ENCODE measurements around the gene ARFGEF2. TPM values are rescaled to one million over a fixed set of nuclear protein-coding genes. Genes with fewer than 3 reads are reported as not detected.

ARFGEF2 gene
- total RNA-seq, 4 donors from 2014 or later: 27.6 to 33.5 (median 30.1) TPM

DNA sequence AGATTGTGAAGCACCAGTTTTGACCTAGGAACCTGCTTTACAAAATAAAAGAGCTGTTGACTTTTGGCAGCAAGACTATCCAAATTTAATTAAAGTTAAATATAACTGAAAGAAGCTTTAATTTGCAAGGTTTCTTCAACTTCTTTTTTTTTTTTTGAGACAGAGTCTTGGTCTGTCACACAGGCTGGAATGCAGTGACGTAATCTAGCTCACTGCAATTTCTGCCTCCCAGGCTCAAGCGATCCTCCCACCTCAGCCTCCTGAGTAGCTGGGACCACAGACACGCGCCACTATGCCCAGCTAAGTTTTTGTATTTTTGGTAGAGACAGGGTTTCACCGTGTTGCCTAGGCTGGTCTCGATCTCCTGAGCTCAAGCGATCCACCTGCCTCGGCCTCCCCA lies 110.9 kb downstream of the ARFGEF2 start:
- no peak overlapping the region for H3K4me3 ChIP-seq
- H3K27me3 ChIP-seq: no peaks in the 10 kb centered on the region
- TF ChIP-seq EP300 (IDR thresholded peaks at IDR 0.05) (no peak), POLR2A (IDR thresholded peaks at IDR 0.05) (no peak)
- TF ChIP-seq, protein P1, sequence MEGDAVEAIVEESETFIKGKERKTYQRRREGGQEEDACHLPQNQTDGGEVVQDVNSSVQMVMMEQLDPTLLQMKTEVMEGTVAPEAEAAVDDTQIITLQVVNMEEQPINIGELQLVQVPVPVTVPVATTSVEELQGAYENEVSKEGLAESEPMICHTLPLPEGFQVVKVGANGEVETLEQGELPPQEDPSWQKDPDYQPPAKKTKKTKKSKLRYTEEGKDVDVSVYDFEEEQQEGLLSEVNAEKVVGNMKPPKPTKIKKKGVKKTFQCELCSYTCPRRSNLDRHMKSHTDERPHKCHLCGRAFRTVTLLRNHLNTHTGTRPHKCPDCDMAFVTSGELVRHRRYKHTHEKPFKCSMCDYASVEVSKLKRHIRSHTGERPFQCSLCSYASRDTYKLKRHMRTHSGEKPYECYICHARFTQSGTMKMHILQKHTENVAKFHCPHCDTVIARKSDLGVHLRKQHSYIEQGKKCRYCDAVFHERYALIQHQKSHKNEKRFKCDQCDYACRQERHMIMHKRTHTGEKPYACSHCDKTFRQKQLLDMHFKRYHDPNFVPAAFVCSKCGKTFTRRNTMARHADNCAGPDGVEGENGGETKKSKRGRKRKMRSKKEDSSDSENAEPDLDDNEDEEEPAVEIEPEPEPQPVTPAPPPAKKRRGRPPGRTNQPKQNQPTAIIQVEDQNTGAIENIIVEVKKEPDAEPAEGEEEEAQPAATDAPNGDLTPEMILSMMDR (IDR thresholded peaks at IDR 0.05): no peak
- peaks cover 0 to 73% (median 12%) of the 10 kb centered on the region in 3 donors for H3K36me3 ChIP-seq
- H3K9me3 ChIP-seq: no peaks in the 10 kb centered on the region
- H3K4me1 ChIP-seq: no peaks in the 10 kb centered on the region
- H3K27ac ChIP-seq: no peak overlapping the region
- no peak for DNase-seq (ENCODE audit: low spot score in 2 of 2)
- 97 to 98% methylated on average over 8 of the region's 8 CpGs for whole genome bisulfite sequencing, 2 donors

DNA sequence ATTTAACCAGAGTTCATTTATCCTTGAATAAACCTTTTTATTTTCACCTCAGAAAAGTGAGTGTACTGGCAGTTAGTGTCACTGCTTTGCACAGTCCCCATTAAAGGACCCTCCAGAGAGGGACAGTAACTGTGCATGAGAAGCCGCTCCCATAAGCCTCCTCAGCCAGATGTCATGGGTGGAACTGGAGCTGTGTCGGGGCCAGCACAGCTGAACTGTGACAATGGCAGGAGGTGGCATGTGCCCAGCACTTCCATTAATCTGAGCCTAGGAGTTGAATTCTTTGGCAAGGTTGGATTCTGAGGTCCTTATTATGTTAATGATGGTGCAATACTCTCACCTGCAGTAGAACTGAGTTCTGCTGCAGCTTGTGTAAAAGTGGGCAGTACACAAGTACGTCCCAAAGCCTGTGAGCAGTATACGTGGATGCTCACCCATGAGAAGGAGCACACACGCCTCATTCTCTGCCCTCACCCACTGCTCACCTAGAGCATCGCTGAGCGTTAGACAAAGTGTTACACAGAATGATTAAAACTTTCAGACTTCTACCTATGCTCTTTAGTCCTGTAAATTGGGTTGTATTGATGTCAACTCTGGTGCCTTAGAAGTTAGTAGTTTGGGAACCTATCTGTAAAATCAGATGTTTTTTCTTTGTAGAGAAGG lies 112.7 kb downstream of the ARFGEF2 start:
- Histone ChIP-seq H3K27me3 (no peaks in the 10 kb centered on the region), H3K36me3 (peaks cover 0 to 56% (median 3%) of the 10 kb centered on the region in 3 donors), H3K27ac (no peak overlapping the region), H3K4me1 (no peaks in the 10 kb centered on the region), H3K4me3 (no peak overlapping the region), H3K9me3 (no peaks in the 10 kb centered on the region)
- no peak for DNase-seq (ENCODE audit: low spot score in 2 of 2)
- no peak for TF ChIP-seq POLR2A (IDR thresholded peaks at IDR 0.05)
- no peak for TF ChIP-seq EP300 (IDR thresholded peaks at IDR 0.05)
- TF ChIP-seq, protein P1 (IDR thresholded peaks at IDR 0.05): no peak
- WGBS, 2 donors: 93 to 97% methylated on average over 7 of the region's 7 CpGs

DNA sequence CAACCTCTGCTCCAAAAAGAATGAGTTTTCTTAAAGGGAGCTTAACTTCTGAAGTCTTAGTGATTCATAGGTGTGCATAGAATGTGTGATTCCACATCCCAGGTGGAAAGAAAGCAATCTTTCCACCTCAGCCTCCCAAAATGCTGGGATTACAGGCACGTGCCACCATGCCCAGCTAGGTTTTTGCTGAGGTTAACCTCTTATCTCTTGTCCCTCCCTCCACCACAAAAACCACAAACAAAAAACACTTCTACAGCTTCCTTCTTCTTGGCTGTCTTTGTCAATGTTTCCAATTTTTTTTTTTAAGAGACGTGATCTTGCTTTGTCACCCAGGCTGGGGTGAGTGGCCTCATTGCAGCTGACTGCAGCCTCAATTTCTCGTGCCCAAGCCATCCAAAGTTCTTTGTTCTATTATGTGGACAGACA lies 116.5 kb downstream of the ARFGEF2 start:
- WGBS, 2 donors: 52 to 59% methylated on average over 3 of the region's 3 CpGs
- TF ChIP-seq POLR2A (IDR thresholded peaks at IDR 0.05) (no peak), EP300 (IDR thresholded peaks at IDR 0.05) (no peak)
- TF ChIP-seq, protein P1 (IDR thresholded peaks at IDR 0.05): no peak
- no peak overlapping the region for H3K27ac ChIP-seq
- no peaks in the 10 kb centered on the region for H3K4me1 ChIP-seq
- DNase-seq (ENCODE audit: low spot score in 2 of 2): no peak
- peaks cover 0 to 29% (median 0%) of the 10 kb centered on the region in 3 donors for H3K36me3 ChIP-seq
- no peaks in the 10 kb centered on the region for H3K9me3 ChIP-seq
- no peak overlapping the region for H3K4me3 ChIP-seq
- no peaks in the 10 kb centered on the region for H3K27me3 ChIP-seq

DNA sequence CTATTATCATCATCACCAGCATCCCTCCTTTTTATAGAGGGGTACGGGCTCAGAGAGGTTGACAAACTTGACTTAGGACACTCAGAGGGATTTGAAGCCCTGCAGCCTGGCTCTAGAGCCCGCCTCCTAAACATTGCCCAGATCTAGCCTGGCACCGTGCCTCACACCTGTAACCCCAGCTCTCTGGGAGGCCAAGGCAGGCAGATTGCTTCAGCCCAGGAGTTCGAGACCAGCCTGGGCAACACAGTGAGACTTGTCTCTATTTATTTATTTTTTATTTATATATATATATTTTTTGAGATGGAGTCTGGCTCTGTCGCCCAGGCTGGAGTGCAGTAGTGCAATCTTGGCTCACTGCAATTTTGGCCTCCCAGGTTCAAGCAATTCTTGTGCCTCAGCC lies 118.3 kb downstream of the ARFGEF2 start:
- DNase-seq (ENCODE audit: low spot score in 2 of 2): no peak
- TF ChIP-seq POLR2A (IDR thresholded peaks at IDR 0.05) (no peak), EP300 (IDR thresholded peaks at IDR 0.05) (no peak)
- TF ChIP-seq, protein P1 (IDR thresholded peaks at IDR 0.05): no peak
- no peaks in the 10 kb centered on the region for H3K27me3 ChIP-seq
- H3K9me3 ChIP-seq: no peaks in the 10 kb centered on the region
- peaks cover 0 to 11% (median 0%) of the 10 kb centered on the region in 3 donors for H3K36me3 ChIP-seq
- no peak overlapping the region for H3K27ac ChIP-seq
- no peaks in the 10 kb centered on the region for H3K4me1 ChIP-seq
- 79 to 86% methylated on average over 5 of the region's 5 CpGs for WGBS, 2 donors
- H3K4me3 ChIP-seq: no peak overlapping the region

DNA sequence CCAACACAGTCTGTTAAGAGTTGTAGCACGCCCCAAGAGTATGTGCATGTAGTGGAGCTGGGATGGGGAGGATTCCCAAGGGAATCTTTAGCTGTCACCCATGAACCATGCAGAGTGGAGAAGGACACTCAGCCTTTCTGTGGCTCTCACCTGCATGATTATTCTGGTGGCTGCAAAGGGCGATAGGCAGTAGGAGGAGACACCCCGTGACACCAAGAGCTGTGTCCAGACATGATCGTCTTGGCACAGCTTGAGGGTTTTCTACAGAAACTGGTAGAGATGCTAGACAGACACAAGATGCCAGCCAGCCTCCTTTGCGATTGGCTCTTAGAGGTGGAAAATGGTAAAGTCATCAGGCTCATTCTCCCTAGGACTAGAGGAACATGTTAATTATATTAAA lies 121.5 kb downstream of the ARFGEF2 start:
- WGBS, 2 donors: 92 to 95% methylated on average over 5 of the region's 5 CpGs
- TF ChIP-seq, protein P1 (IDR thresholded peaks at IDR 0.05): no peak
- TF ChIP-seq POLR2A (IDR thresholded peaks at IDR 0.05): no peak
- no peak for TF ChIP-seq EP300 (IDR thresholded peaks at IDR 0.05)
- no peak overlapping the region for H3K27ac ChIP-seq
- DNase-seq (ENCODE audit: low spot score in 2 of 2): no peak
- H3K36me3 ChIP-seq: no peaks in the 10 kb centered on the region
- H3K9me3 ChIP-seq: no peaks in the 10 kb centered on the region
- no peak overlapping the region for H3K4me3 ChIP-seq
- no peaks in the 10 kb centered on the region for H3K27me3 ChIP-seq
- H3K4me1 ChIP-seq: peaks cover 0 to 19% (median 7%) of the 10 kb centered on the region in 4 donors
